K562 (cell line): ENCODE measurements around the gene MPIG6B. TPM values are rescaled to one million over a fixed set of nuclear protein-coding genes. Genes with fewer than 3 reads are reported as not detected.

Source experiments
- BCL6 ChIP-seq: fragments of 250-450 bp; sonication (Bioruptor Pico); IDR thresholded peaks from 2 replicates; pipeline ENCODE4 v1.4.0; 2020
- FOXO4 ChIP-seq: fragments of 450-650 bp; formaldehyde crosslinking; IDR thresholded peaks from 2 replicates; pipeline ENCODE4 v1.4.0; 2020; ENCODE audit warnings: mild to moderate bottlenecking, moderate library complexity
- HDAC2 ChIP-seq: fragments of 450-650 bp; IDR thresholded peaks from 2 replicates; pipeline ENCODE4 v1.6.1; 2016; ENCODE audit warnings: mild to moderate bottlenecking
- MYC ChIP-seq, 2 experiments: fragments of 250-450 bp in 1 of 2; sonication (Bioruptor Pico) in 1 of 2; IDR thresholded peaks; 2 replicates each; pipeline versions ENCODE4 v1.5.1 to v1.6.1; 2012 to 2021; ENCODE audit warnings: low read depth in 2 of 2, borderline replicate concordance in 1 of 2, improper control_type of control experiment in 1 of 2, low read length in 1 of 2, mild to moderate bottlenecking in 1 of 2, moderate library complexity in 1 of 2
- RFX1 ChIP-seq: fragments of 450-650 bp; IDR thresholded peaks from 2 replicates; pipeline ENCODE4 v1.6.1; 2016; ENCODE audit warnings: mild to moderate bottlenecking, moderate library complexity
- RNF219 ChIP-seq: fragments of 250-450 bp; sonication (Bioruptor Pico); IDR thresholded peaks from 2 replicates; pipeline ENCODE4 v1.5.0; 2022; ENCODE audit warnings: mild to moderate bottlenecking
- RREB1 ChIP-seq: fragments of 250-450 bp; sonication (Bioruptor Pico); IDR thresholded peaks from 2 replicates; pipeline ENCODE4 v1.4.0; 2020
- SMAD4 ChIP-seq: fragments of 250-450 bp; sonication (Bioruptor Pico); conservative IDR thresholded peaks from 2 replicates; pipeline ENCODE4 v1.8.0; 2021; ENCODE audit warnings: inconsistent platforms, mild to moderate bottlenecking, moderate library complexity
- SPI1 ChIP-seq: IDR thresholded peaks from 2 replicates; pipeline ENCODE4 v1.6.1; 2011; ENCODE audit warnings: low read depth, low read length, control low read depth, borderline replicate concordance
- SREBF2 ChIP-seq: sonication (generic); formaldehyde crosslinking; IDR thresholded peaks from 2 replicates; pipeline ENCODE4 v1.4.0; 2020; ENCODE audit warnings: mild to moderate bottlenecking, missing genetic modification reagents
- SUPT5H ChIP-seq: fragments of 450-650 bp; IDR thresholded peaks from 2 replicates; pipeline ENCODE4 v1.6.1; 2016
- THAP12 ChIP-seq: fragments of 250-450 bp; sonication (Bioruptor Pico); IDR thresholded peaks from 2 replicates; pipeline ENCODE4 v1.9.0; 2021; ENCODE audit warnings: mild to moderate bottlenecking, inconsistent platforms
- TOE1 ChIP-seq, 2 experiments: fragments of 450-650 bp in 1 of 2; sonication (generic) in 1 of 2; formaldehyde crosslinking in 1 of 2; IDR thresholded peaks; 2 replicates each; pipeline versions ENCODE4 v1.7.1 to v1.8.0; 2016 to 2022; ENCODE audit warnings: borderline replicate concordance in 2 of 2, mild to moderate bottlenecking in 2 of 2, antibody characterized with exemption in 1 of 2, inconsistent platforms in 1 of 2, low read depth in 1 of 2, missing genetic modification reagents in 1 of 2, moderate library complexity in 1 of 2
- ZNF232 ChIP-seq: sonication (generic); formaldehyde crosslinking; IDR thresholded peaks from 2 replicates; pipeline ENCODE4 v1.8.0; 2022; ENCODE audit warnings: mild to moderate bottlenecking, missing genetic modification reagents
- polyA plus RNA-seq, 8 experiments: library from polyadenylated mRNA; depleted of rRNA in 4 of 8; stranded (reverse) in 5 of 8; unstranded in 3 of 8; fragments of >200 nt; fragmentation: Nextera tagmentation in 2 of 8; fragmentation: Illumina TruSeq in 1 of 8; extraction: Ambion mirVana in 2 of 8; extraction: Trizol in 1 of 8; gene quantifications; 2 replicates each; pipeline versions ENCODE4 v1.2.1 to v1.2.3, GENCODE V29; 2011 to 2014; ENCODE audit warnings: inconsistent platforms in 1 of 8, missing spikeins in 1 of 8
- total RNA-seq, 7 experiments: library from RNA; depleted of rRNA in 6 of 7; stranded (reverse); fragments of >200 nt in 6 of 7; fragmentation: Illumina TruSeq in 2 of 7; extraction: Trizol in 2 of 7; gene quantifications; 2 replicates each; pipeline versions ENCODE4 v1.2.1 to v1.2.3, GENCODE V29; 2011 to 2021; ENCODE audit warnings: low replicate concordance in 1 of 7

Gene MPIG6B
- total and polyA plus RNA-seq, 9 of the 15 experiments (the other 6 are each of a cell fraction or from before 2014, with no cell fraction given): 0.11 to 1.2 (median 0.28) TPM; not detected in 1

GRCh38 chr6:31736768-31737314, 13.7 kb downstream of the MPIG6B start (continued):
- TF ChIP-seq RREB1 (CRISPR knock-in tag): peak; percentile 62; the same call in 1 of the 2 replicates
- TF ChIP-seq MYC (IDR thresholded peaks at IDR 0.05; ENCODE audit: low read depth, low read length): no peak
- peak; percentile 74; the same call in 1 of the 2 replicates for TF ChIP-seq MYC (CRISPR knock-in tag; IDR thresholded peaks at IDR 0.05; ENCODE audit: borderline replicate concordance, low read depth)
- peak; percentile 26; the same call in 1 of the 2 replicates for TF ChIP-seq ZNF232 (CRISPR knock-in tag)
- TF ChIP-seq BCL6 (CRISPR knock-in tag): no peak
- no peak for TF ChIP-seq RFX1
- 0 out of 2 replicates have a peak, but pooled peaks have one; percentile 80 for TF ChIP-seq FOXO4 (CRISPR knock-in tag)
- 0 out of 2 replicates have a peak, but pooled peaks have one; percentile 69 for TF ChIP-seq SREBF2 (CRISPR knock-in tag)
- peak; percentile 77; the same call in 1 of the 2 replicates for TF ChIP-seq THAP12 (CRISPR knock-in tag)
- TF ChIP-seq HDAC2: no peak
- peak; percentile 44; the same call in 1 of the 2 replicates for TF ChIP-seq SPI1
- no peak for TF ChIP-seq SUPT5H
- TF ChIP-seq RNF219: no peak
- TF ChIP-seq TOE1 (IDR thresholded peaks at IDR 0.05; ENCODE audit: borderline replicate concordance): no peak
- peak; percentile 48; the same call in 1 of the 2 replicates for TF ChIP-seq TOE1 (CRISPR knock-in tag; IDR thresholded peaks at IDR 0.05; ENCODE audit: borderline replicate concordance, low read depth)
- TF ChIP-seq SMAD4 (CRISPR knock-in tag): peak; percentile 6; the same call in 1 of the 2 replicates
